ENCODE measurements around the gene RFC1.
"Not testable (repeated sequence)": the region's sequence is repeated elsewhere in the genome, so short reads cannot be mapped to it uniquely, and the experiment has no call there.

Gene RFC1

DNA sequence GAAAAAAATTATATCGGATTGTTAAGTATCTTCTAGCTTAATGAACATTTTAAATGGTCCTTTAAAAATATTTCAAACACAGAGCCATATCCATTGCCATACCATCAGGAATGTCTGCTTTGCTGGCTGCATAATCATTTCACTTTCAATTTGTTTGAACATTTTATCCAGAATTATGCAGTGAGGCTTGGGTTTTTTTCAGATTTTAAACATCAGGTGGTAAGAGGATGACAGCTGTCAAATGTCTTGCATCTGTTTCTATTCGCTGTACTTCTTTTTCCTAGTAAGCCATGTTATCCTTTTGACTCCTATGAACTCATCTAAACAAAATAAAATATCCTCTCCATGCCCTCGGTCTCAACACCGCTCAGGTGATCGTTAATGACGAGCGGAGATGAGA is 802 bp downstream of the RFC1 start:
- ATAC-seq (ENCODE audit: insufficient read depth, low read depth): peak; percentile 11; the same call in 1 of the 3 replicates
- peaks cover 63% of the 10 kb centered on the region for H3K79me2 ChIP-seq (ENCODE audit: insufficient read depth, low read length)
- peak overlapping the region; percentile 90 for H3K27ac ChIP-seq (ENCODE audit: low read length)
- no peak for DNase-seq
- TF ChIP-seq EZH2 (IDR thresholded peaks at IDR 0.05; ENCODE audit: borderline replicate concordance, low read depth, low read length, severe bottlenecking): no peak
- TF ChIP-seq, protein P1, sequence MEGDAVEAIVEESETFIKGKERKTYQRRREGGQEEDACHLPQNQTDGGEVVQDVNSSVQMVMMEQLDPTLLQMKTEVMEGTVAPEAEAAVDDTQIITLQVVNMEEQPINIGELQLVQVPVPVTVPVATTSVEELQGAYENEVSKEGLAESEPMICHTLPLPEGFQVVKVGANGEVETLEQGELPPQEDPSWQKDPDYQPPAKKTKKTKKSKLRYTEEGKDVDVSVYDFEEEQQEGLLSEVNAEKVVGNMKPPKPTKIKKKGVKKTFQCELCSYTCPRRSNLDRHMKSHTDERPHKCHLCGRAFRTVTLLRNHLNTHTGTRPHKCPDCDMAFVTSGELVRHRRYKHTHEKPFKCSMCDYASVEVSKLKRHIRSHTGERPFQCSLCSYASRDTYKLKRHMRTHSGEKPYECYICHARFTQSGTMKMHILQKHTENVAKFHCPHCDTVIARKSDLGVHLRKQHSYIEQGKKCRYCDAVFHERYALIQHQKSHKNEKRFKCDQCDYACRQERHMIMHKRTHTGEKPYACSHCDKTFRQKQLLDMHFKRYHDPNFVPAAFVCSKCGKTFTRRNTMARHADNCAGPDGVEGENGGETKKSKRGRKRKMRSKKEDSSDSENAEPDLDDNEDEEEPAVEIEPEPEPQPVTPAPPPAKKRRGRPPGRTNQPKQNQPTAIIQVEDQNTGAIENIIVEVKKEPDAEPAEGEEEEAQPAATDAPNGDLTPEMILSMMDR (IDR thresholded peaks at IDR 0.05; ENCODE audit: borderline replicate concordance, extremely low read depth, low read length, poor library complexity, severe bottlenecking): no peak
- H3K9ac ChIP-seq (ENCODE audit: low read depth, low read length): peak overlapping the region; percentile 92
- no peaks in the 10 kb centered on the region for H3K27me3 ChIP-seq (ENCODE audit: insufficient read depth, low read length, poor library complexity)
- peak overlapping the region; percentile 84 for H3K4me2 ChIP-seq (ENCODE audit: insufficient read depth, low read length)
- H3K4me1 ChIP-seq (ENCODE audit: insufficient read depth, low read length): peaks cover 40% of the 10 kb centered on the region
- H3K4me3 ChIP-seq (ENCODE audit: low read depth in 1 of 2, low read length in 2 of 2): peak overlapping the region; percentile 77 to 78
- peaks cover 7% of the 10 kb centered on the region; the same call in 1 of the 2 replicates for H3K36me3 ChIP-seq (ENCODE audit: insufficient read depth, low read length)
- peaks cover 44% of the 10 kb centered on the region; the same call in 1 of the 2 replicates for H4K20me1 ChIP-seq (ENCODE audit: insufficient read depth, low read length)
- H3K9me3 ChIP-seq (ENCODE audit: insufficient read depth, low read length, severe bottlenecking): no peaks in the 10 kb centered on the region
- peak overlapping the region; percentile 93 for H2AFZ ChIP-seq (ENCODE audit: low read depth, low read length)

DNA sequence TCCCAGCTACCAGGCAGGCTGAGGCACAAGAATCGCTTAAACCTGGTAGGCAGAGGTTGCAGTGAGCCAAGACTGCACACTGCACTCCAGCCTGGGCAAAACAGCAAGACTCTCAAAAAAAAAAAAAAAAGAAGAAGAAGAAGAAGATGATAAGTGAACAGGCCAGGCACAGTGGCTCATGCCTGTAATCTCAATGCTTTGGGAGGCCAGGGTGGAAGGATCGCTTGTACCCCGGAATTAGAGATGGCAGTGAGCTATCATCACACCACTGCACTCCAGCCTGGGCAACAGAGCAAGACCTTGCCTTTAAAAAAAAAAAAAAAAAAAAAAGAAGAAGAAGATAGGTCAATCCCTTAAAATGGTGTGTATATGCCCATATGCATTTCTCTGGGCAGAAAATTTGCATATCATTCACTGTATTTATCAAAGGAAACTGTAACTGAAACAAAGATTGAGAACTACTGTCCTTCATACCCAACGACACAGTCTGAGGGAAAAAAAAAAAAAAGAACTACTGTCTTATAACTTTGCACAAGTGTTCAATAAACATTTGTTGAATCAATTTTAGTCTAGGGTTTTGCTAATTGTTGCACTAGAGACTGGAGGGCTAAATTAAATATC is 2.3 kb downstream of the RFC1 start:
- H3K9ac ChIP-seq (ENCODE audit: low read depth, low read length): no peak overlapping the region
- no peak for TF ChIP-seq EZH2 (IDR thresholded peaks at IDR 0.05; ENCODE audit: borderline replicate concordance, low read depth, low read length, severe bottlenecking)
- TF ChIP-seq, protein P1 (IDR thresholded peaks at IDR 0.05; ENCODE audit: borderline replicate concordance, extremely low read depth, low read length, poor library complexity, severe bottlenecking): no peak
- DNase-seq (no peak), ATAC-seq (ENCODE audit: insufficient read depth, low read depth) (no peak)
- no peak overlapping the region for H3K27ac ChIP-seq (ENCODE audit: low read length)
- H3K4me1 ChIP-seq (ENCODE audit: insufficient read depth, low read length): peaks cover 40% of the 10 kb centered on the region
- peak overlapping the region in 1 of 2 experiments; percentile 41; a peak in 1 of 4 replicates for H3K4me3 ChIP-seq (ENCODE audit: low read depth in 1 of 2, low read length in 2 of 2)
- H3K79me2 ChIP-seq (ENCODE audit: insufficient read depth, low read length): peaks cover 77% of the 10 kb centered on the region
- no peaks in the 10 kb centered on the region for H3K9me3 ChIP-seq (ENCODE audit: insufficient read depth, low read length, severe bottlenecking)
- peaks cover 49% of the 10 kb centered on the region for H4K20me1 ChIP-seq (ENCODE audit: insufficient read depth, low read length)
- H3K36me3 ChIP-seq (ENCODE audit: insufficient read depth, low read length): peaks cover 7% of the 10 kb centered on the region; the same call in 1 of the 2 replicates
- H2AFZ ChIP-seq (ENCODE audit: low read depth, low read length): no peak overlapping the region
- H3K4me2 ChIP-seq (ENCODE audit: insufficient read depth, low read length): peak overlapping the region; percentile 84
- no peaks in the 10 kb centered on the region for H3K27me3 ChIP-seq (ENCODE audit: insufficient read depth, low read length, poor library complexity)

DNA sequence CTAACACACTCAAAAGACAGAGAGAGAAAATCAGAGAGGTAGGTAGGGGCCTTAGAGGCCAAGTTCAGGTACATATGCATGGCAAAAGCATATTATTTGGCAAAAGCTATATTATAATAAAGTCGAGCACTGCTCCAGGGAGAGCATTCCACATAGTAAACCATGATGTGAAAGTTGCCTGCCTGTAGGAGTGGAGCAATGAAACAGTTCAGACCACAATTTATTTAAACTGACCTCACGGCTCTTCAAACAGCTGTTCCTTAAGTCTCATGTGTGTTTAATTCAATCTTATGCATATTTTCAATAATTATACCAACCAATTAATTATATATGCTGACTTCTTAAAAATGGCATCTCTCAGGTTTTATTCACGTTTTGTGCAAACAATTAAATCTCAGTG is 3.3 kb downstream of the RFC1 start:
- peaks cover 40% of the 10 kb centered on the region for H3K4me1 ChIP-seq (ENCODE audit: insufficient read depth, low read length)
- peaks cover 88% of the 10 kb centered on the region for H3K79me2 ChIP-seq (ENCODE audit: insufficient read depth, low read length)
- no peaks in the 10 kb centered on the region for H3K9me3 ChIP-seq (ENCODE audit: insufficient read depth, low read length, severe bottlenecking)
- H3K27me3 ChIP-seq (ENCODE audit: insufficient read depth, low read length, poor library complexity): no peaks in the 10 kb centered on the region
- H3K4me3 ChIP-seq (ENCODE audit: low read depth in 1 of 2, low read length in 2 of 2): 0 out of 4 replicates have a peak overlapping the region, but pooled peaks of 1 of the 2 experiments have one; percentile 4
- no peak for TF ChIP-seq EZH2 (IDR thresholded peaks at IDR 0.05; ENCODE audit: borderline replicate concordance, low read depth, low read length, severe bottlenecking)
- TF ChIP-seq, protein P1 (IDR thresholded peaks at IDR 0.05; ENCODE audit: borderline replicate concordance, extremely low read depth, low read length, poor library complexity, severe bottlenecking): no peak
- peaks cover 58% of the 10 kb centered on the region for H4K20me1 ChIP-seq (ENCODE audit: insufficient read depth, low read length)
- H2AFZ ChIP-seq (ENCODE audit: low read depth, low read length): no peak overlapping the region
- no peak overlapping the region for H3K9ac ChIP-seq (ENCODE audit: low read depth, low read length)
- H3K4me2 ChIP-seq (ENCODE audit: insufficient read depth, low read length): peak overlapping the region; percentile 28; the same call in 1 of the 2 replicates
- peaks cover 7% of the 10 kb centered on the region; the same call in 1 of the 2 replicates for H3K36me3 ChIP-seq (ENCODE audit: insufficient read depth, low read length)
- no peak overlapping the region for H3K27ac ChIP-seq (ENCODE audit: low read length)
- ATAC-seq (ENCODE audit: insufficient read depth, low read depth) (no peak), DNase-seq (no peak)

DNA sequence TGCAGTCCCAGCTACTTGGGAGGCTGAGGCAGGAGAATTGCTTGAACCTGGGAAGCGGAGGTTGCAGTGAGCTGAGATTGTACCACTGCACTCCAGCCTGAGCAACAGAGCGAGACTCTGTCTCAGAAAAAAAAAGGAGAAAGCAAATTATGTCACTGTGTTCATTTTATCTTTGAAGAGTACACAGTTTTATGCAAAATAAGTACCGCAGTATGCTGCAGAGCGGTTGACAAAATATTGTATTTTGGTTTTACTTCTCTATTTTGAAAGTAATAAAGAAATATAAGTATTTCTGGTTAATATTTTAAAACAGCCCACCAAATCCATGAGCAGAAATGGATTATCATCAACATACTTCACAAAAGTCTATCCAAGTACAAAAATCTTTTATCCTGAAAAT is 5.6 kb downstream of the RFC1 start:
- H3K27ac ChIP-seq (ENCODE audit: low read length); H3K4me3 ChIP-seq (ENCODE audit: low read depth in 1 of 2, low read length in 2 of 2); H3K9me3 ChIP-seq (ENCODE audit: insufficient read depth, low read length, severe bottlenecking); H3K36me3 ChIP-seq (ENCODE audit: insufficient read depth, low read length); H2AFZ ChIP-seq (ENCODE audit: low read depth, low read length); DNase-seq; H3K4me2 ChIP-seq (ENCODE audit: insufficient read depth, low read length); H3K27me3 ChIP-seq (ENCODE audit: insufficient read depth, low read length, poor library complexity); ATAC-seq (ENCODE audit: insufficient read depth, low read depth); H3K9ac ChIP-seq (ENCODE audit: low read depth, low read length): not testable (repeated sequence)
- Histone ChIP-seq H3K79me2 (ENCODE audit: insufficient read depth, low read length) (peaks cover 99% of the 10 kb centered on the region), H3K4me1 (ENCODE audit: insufficient read depth, low read length) (peaks cover 36% of the 10 kb centered on the region), H4K20me1 (ENCODE audit: insufficient read depth, low read length) (peaks cover 64% of the 10 kb centered on the region)

All from DND-41 (cell line).